LoVo (cell line): Measurements from ENCODE around the gene MMP28.
"Not testable (repeated sequence)": the region's sequence is repeated elsewhere in the genome, so short reads cannot be mapped to it uniquely, and the experiment has no call there.

Source experiments
- DNase-seq: peaks from one replicate; pipeline ENCODE4 v3.0.0-alpha.2; 2016; ENCODE audit warnings: low spot score

The MMP28 gene

DNA sequence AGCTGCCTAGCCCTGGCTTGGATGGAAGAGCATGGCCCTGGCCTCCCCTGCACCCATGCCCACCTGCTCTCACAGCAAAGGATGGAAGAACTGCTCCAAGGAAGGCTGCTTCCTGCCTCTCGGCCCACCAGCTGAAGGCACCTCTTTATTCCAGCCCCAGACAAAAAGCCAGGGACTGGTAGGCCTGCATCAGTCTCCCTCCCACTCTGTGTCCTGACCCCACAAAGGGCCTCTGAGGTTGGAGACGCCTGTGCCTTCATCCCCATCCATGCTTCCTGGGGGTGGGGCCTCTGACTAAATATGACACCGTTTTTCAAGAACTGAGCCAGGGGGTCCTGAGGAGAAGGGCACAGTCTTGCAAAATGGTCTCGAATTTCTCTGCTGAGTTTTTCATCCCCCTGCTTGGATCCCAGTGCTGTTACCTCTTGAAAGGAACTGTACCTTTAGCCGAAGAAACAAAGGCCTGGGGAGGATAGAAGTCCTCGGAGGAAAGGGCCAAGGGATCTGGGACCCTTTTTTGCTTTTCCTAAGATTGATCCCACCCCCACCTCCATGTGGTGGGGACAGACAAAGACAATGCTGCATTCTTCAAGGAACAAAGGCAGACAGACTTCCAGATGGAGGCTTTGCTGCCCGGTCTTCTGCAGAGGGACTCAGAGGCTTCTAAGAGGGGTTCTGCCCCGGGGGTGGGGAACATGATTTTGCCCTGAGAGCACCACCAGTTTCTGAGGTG is 29.5 kb downstream of the MMP28 start:
- no peak for DNase-seq

- no peak for DNase-seq
Observed at GRCh38 chr17:35765086-35765710, 30.2 kb downstream of the MMP28 start.

- DNase-seq: peak; percentile 94
Observed at GRCh38 chr17:35764123-35764991, 31.1 kb downstream of the MMP28 start.

DNA sequence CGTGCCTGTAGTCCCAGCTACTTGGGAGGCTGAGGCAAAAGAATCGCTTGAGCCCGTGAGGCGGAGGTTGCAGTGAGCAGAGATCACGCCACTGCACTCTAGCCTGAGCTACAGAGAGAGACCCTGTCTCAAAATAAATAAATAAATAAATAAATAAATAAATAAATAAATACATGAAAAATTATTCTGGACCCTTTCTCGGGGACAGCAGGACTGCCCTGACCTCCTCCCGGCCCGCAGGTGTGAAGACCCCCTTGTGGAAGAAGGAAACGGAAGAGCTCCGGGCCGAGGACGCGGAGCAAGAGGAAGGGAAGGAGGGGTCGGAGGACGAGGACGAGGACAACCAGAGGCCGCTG is 31.7 kb downstream of the MMP28 start:
- no peak for DNase-seq

DNA sequence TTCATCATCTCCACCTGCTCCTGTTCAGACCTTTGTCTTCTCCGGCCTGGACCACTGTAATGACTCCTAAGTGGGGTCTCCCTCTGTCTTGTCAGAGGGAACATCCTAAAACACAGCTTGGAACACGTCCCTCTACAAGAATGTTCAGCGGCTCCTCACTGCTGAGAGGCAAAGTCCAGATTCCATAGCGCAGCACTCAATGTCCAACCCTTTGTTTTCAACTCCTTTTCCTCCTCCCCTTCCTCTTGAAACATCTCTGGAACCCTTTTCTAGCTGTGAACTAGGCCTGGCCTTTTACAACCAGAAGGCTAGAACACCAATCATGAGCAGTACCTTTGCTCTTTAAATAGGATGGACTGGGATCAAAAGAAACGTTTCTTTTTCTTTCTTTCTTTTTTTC is 33.8 kb downstream of the MMP28 start:
- no peak for DNase-seq

DNA sequence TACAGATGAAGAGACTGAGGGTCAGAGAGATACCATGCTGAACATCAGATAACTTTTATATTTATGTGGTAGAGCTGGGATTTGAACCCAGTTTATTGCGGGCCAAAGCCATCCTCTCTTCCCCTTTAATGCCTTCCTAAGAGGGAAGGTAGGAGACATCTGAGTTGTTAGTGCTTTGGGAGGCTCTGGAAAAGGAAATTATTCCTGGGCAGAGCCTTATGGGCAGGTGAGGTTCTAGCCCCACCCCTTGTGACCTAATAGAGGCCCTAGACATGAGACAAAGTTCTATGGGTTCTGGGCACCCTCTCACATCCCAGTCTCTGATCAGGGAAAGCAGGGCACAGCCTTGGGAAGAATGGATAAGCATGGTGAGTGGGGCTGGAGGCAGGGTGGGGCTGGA is 34.9 kb downstream of the MMP28 start, which contains the start of gene C17orf50:
Gene C17orf50 (plus strand): TSS at position 301 of the 400 bp plus-strand sequence. CDS start 55 bp downstream, at position 356.
- no peak for DNase-seq

- no peak for DNase-seq
Observed at GRCh38 chr17:35757243-35757642, 38.2 kb downstream of the MMP28 start.

DNA sequence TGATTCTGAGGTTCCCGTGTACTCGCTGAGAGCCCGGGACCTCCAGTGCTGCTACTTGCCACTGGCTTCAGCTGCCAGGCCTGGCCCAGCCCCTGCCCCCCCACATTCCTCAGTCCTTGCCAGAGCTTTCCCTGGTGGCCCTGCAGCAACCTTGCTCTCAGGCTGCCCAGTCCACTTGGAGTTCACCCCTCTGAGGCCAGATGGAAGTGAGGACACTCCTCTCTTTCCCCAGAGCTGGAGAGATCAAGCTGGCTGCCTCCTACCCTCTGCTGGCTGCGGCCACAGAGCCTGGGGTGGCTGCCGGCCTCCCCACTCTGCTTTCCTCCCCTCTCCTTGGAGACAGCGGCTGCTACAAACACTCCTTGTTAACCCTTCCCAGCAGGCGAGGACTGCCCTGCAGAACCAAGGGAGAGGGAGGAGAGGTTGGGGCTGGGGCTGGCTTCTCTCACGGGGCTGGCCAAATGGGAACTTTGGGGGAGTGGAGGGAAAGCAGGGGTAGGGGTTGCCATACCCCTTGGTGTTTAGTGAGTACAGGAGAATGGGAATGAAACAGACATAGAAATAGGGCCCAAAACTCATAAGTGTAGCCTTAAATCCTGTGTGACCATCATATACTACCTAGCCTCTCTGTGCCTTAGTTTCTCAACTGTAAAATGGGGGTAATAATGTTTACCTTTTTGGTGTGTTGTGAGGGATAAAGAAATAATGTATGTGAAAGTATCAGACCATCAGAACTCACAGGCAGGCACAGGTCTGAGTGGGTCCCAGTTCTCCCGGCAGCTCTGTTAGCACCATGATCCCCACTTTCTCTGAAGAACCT is 42.3 kb downstream of the MMP28 start, which contains the start of gene GAS2L2:
Gene GAS2L2 (minus strand): TSS at position 295 of the 820 bp plus-strand sequence. CDS start 389 bp downstream, outside the sequence.
- no peak for DNase-seq

- no peak for DNase-seq
Observed at GRCh38 chr17:35752471-35752870, 43.0 kb downstream of the MMP28 start.

GRCh38 chr17:35751541-35751940 is 43.9 kb downstream of the MMP28 start:
- DNase-seq: not testable (repeated sequence)

- DNase-seq: no peak
Observed at GRCh38 chr17:35750526-35751395, 44.7 kb downstream of the MMP28 start.

- no peak for DNase-seq
Observed at GRCh38 chr17:35749560-35750412, 45.7 kb downstream of the MMP28 start.

DNA sequence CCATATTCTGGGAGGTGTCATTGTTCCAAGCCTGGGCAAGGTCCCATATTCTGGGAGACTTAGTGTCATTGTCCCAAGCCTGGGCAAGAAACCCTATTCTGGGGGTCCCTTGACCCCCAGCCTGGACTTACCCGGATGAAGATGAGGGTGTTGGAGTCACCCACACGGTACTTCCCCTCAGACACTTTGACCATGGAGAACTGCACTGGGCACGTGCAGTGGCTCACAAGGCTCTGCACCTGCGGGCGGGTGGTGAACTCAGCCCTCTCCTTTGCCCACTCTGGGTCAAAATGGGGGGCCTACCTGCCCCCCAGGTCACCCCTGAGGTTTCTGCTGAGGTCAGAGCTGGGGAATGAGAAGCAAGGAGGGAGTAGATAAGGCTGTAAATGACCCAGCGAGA is 46.5 kb downstream of the MMP28 start:
- no peak for DNase-seq

- no peak for DNase-seq
Observed at GRCh38 chr17:35748341-35748841, 47.0 kb downstream of the MMP28 start.

DNA sequence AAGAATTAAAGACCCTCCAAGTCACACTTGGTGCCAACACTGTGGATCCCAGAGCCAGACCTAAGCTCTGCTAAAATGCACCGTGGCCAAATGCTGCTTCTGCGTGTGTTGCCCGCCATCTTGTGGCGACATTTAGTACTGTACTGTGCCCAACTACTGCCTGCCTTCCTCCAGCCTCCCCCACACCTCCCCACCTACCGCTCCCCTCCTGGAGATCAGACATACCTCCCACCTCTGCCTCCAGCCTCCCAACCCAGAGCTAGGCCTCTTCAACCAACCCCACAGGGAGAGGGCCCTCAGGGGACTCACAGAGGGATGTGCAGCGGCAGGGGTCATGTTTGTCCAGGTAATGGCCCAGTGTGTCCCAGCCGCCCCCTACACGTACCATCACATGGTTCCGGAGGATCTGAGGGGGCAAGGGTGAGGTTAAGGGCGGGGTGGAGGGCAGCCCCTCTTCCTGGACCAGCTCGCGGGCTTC is 47.9 kb downstream of the MMP28 start:
- DNase-seq: peak; percentile 64

- no peak for DNase-seq
Observed at GRCh38 chr17:35745749-35746320, 49.6 kb downstream of the MMP28 start.

GRCh38 chr17:35745246-35745645 is 50.2 kb downstream of the MMP28 start:
- DNase-seq: no peak

GRCh38 chr17:35744830-35745229 is 50.6 kb downstream of the MMP28 start:
- no peak for DNase-seq
